Endodermal cell (in vitro differentiated cells): Measurements from ENCODE around the gene UNC5B. TPM values are rescaled to one million over a fixed set of nuclear protein-coding genes. Genes with fewer than 3 reads are reported as not detected.

Source experiments
- DNase-seq: peaks from one replicate; pipeline ENCODE4 v3.0.0-alpha.2; 2017
- H3K27ac ChIP-seq: 2 replicates; pipeline ENCODE4 v1.5.1; 2013; ENCODE audit warnings: mild to moderate bottlenecking, low read depth, low read length, moderate library complexity
- H3K27me3 ChIP-seq: 2 replicates; pipeline ENCODE4 v1.6.1; 2013; ENCODE audit warnings: mild to moderate bottlenecking, low read length, moderate library complexity; ENCODE audit not compliant: insufficient read depth, control insufficient read depth, poor library complexity, severe bottlenecking
- H3K36me3 ChIP-seq: 2 replicates; pipeline ENCODE4 v1.7.0; 2013; ENCODE audit warnings: mild to moderate bottlenecking, low read length, moderate library complexity; ENCODE audit not compliant: control insufficient read depth, insufficient read depth
- H3K4me1 ChIP-seq: one replicate; pipeline ENCODE4 v1.7.0; 2013; ENCODE audit warnings: low read length; ENCODE audit not compliant: control insufficient read depth, insufficient read depth
- H3K4me3 ChIP-seq: 2 replicates; pipeline ENCODE4 v1.5.1; 2013; ENCODE audit warnings: mild to moderate bottlenecking, low read length, moderate library complexity
- H3K9ac ChIP-seq: 2 replicates; pipeline ENCODE4 v1.6.1; 2013; ENCODE audit warnings: mild to moderate bottlenecking, low read length, moderate library complexity; ENCODE audit not compliant: poor library complexity, severe bottlenecking; ENCODE audit errors: extremely low read depth
- H3K9me3 ChIP-seq: 2 replicates; pipeline ENCODE4 v1.6.1; 2013; ENCODE audit warnings: mild to moderate bottlenecking, low read length, moderate library complexity; ENCODE audit not compliant: control insufficient read depth
- H3K27ac Mint-ChIP-seq: 2 replicates; pipeline ENCODE4 v1.8.0; 2020; ENCODE audit warnings: mixed read lengths
- H3K27me3 Mint-ChIP-seq: 2 replicates; pipeline ENCODE4 v1.8.0; 2021; ENCODE audit warnings: mild to moderate bottlenecking, mixed read lengths; ENCODE audit not compliant: insufficient read depth
- H3K36me3 Mint-ChIP-seq: 2 replicates; pipeline ENCODE4 v1.8.0; 2020; ENCODE audit warnings: low read depth, mixed read lengths
- H3K4me1 Mint-ChIP-seq: 2 replicates; pipeline ENCODE4 v1.8.0; 2020; ENCODE audit warnings: mixed read lengths
- H3K4me3 Mint-ChIP-seq: 2 replicates; pipeline ENCODE4 v1.8.0; 2020; ENCODE audit warnings: mild to moderate bottlenecking, moderate library complexity, mixed read lengths
- H3K9me3 Mint-ChIP-seq: 2 replicates; pipeline ENCODE4 v1.8.0; 2020; ENCODE audit warnings: mild to moderate bottlenecking, mixed read lengths
- CTCF ChIP-seq: fragments of 200-600 bp; sonication (generic); conservative IDR thresholded peaks from 2 replicates; pipeline ENCODE4 v1.5.0; 2021; ENCODE audit warnings: antibody characterized with exemption, mild to moderate bottlenecking
- WGBS, 2 experiments: methylation state at CpG; one replicate each; pipeline versions ENCODE4 v1.1.5 to v1.1.7; 2013; ENCODE audit warnings: missing lambda C conversion rate in 2 of 2, mixed read lengths in 1 of 2; ENCODE audit not compliant: insufficient coverage in 1 of 2, insufficient read length in 1 of 2; 5-methylcytosine and 5-hydroxymethylcytosine counted together
- total RNA-seq, 2 donors: library from RNA; stranded (reverse); fragmentation: NEBNext Ultra II Directional in 1 of 2; extraction: Animal tissue kit (Norgen Biotek cat#: 25700) in 1 of 2; gene quantifications; 2 replicates in 1 of 2; 3 replicates in 1 of 2; pipeline ENCODE4 v1.2.1, GENCODE V29; 2021

The UNC5B gene
- total RNA-seq, 2 donors from 2014 or later, result 9.7 to 14.5 TPM

- H3K4me1 Mint-ChIP-seq, result peaks cover 18% of the 10 kb centered on the region
- no peak overlapping the region for H3K4me3 ChIP-seq
- H3K4me3 Mint-ChIP-seq, result no peak overlapping the region
- no peaks in the 10 kb centered on the region for H3K36me3 ChIP-seq
- H3K9me3 ChIP-seq, result no peaks in the 10 kb centered on the region
- no peaks in the 10 kb centered on the region for H3K27me3 Mint-ChIP-seq
- H3K27ac Mint-ChIP-seq, result peak overlapping the region; percentile 48
- peaks cover 3% of the 10 kb centered on the region for H3K36me3 Mint-ChIP-seq
- WGBS, 2 experiments, result 76 to 85% methylated on average over 5 to 19 of the region's 19 CpGs
- DNase-seq, result peak; percentile 86
- no peaks in the 10 kb centered on the region for H3K27me3 ChIP-seq
- peaks cover 9% of the 10 kb centered on the region for H3K4me1 ChIP-seq
- H3K9ac ChIP-seq, result no peak overlapping the region
- H3K27ac ChIP-seq, result no peak overlapping the region
- no peak for TF ChIP-seq CTCF
- H3K9me3 Mint-ChIP-seq, result no peaks in the 10 kb centered on the region
These were observed 66.6 kb downstream of the UNC5B start for GRCh38 chr10:71278691-71279588.

DNA sequence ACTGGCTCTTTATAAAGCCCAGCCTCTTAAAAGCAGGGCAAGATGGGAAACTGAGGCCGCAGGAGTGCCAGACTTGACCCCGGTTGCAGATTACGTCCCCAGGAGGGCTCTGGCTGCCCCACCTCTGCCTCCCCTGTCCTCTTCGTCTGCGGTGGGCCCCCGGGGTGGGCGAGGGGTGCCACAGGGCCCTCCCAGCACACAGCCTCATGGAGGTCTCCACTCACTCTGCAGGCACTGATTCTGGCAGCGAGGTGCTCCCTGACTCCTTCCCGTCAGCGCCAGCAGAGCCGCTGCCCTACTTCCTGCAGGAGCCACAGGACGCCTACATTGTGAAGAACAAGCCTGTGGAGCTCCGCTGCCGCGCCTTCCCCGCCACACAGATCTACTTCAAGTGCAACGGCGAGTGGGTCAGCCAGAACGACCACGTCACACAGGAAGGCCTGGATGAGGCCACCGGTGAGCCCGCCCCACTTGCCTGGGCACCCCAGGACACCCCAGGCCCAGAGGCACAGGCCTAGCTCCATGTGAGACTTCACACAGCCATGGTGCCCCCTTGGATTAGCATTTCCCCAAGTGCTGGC is 67.3 kb downstream of the UNC5B start:
- H3K9ac ChIP-seq, result no peak overlapping the region
- H3K27ac Mint-ChIP-seq, result no peak overlapping the region
- peaks cover 18% of the 10 kb centered on the region for H3K4me1 Mint-ChIP-seq
- H3K36me3 ChIP-seq, result no peaks in the 10 kb centered on the region
- H3K27ac ChIP-seq, result no peak overlapping the region
- peaks cover 9% of the 10 kb centered on the region for H3K4me1 ChIP-seq
- no peaks in the 10 kb centered on the region for H3K9me3 Mint-ChIP-seq
- no peak for DNase-seq
- H3K4me3 Mint-ChIP-seq, result no peak overlapping the region
- H3K27me3 Mint-ChIP-seq, result no peaks in the 10 kb centered on the region
- H3K4me3 ChIP-seq, result no peak overlapping the region
- H3K36me3 Mint-ChIP-seq, result peaks cover 3% of the 10 kb centered on the region
- WGBS, 2 experiments, result 89 to 96% methylated on average over 7 to 22 of the region's 22 CpGs
- H3K27me3 ChIP-seq, result no peaks in the 10 kb centered on the region
- no peaks in the 10 kb centered on the region for H3K9me3 ChIP-seq
- TF ChIP-seq CTCF, result no peak

GRCh38 chr10:71280216-71280615 is 67.8 kb downstream of the UNC5B start:
- TF ChIP-seq CTCF, result no peak
- H3K9me3 ChIP-seq, result no peaks in the 10 kb centered on the region
- H3K9me3 Mint-ChIP-seq, result no peaks in the 10 kb centered on the region
- no peaks in the 10 kb centered on the region for H3K36me3 ChIP-seq
- no peak overlapping the region for H3K27ac ChIP-seq
- no peak overlapping the region for H3K4me3 Mint-ChIP-seq
- H3K4me1 ChIP-seq, result peaks cover 10% of the 10 kb centered on the region
- 89 to 95% methylated on average over 3 to 5 of the region's 5 CpGs for WGBS, 2 experiments
- H3K36me3 Mint-ChIP-seq, result peaks cover 3% of the 10 kb centered on the region
- no peak overlapping the region for H3K9ac ChIP-seq
- no peak overlapping the region for H3K4me3 ChIP-seq
- H3K4me1 Mint-ChIP-seq, result peaks cover 15% of the 10 kb centered on the region
- no peak overlapping the region for H3K27ac Mint-ChIP-seq
- no peaks in the 10 kb centered on the region for H3K27me3 Mint-ChIP-seq
- no peak for DNase-seq
- no peaks in the 10 kb centered on the region for H3K27me3 ChIP-seq
